Heart left ventricle (tissue), 13 donors: Measurements from ENCODE around the gene ZNF444.

Source experiments
- POLR2A ChIP-seq, 2 donors: fragments of 450-650 bp; IDR thresholded peaks; one replicate each; pipeline ENCODE4 v1.6.1; 2017; ENCODE audit warnings: antibody characterized with exemption in 2 of 2, mild to moderate bottlenecking in 2 of 2, moderate library complexity in 2 of 2
- TF ChIP-seq, protein P1 (sequence below), 12 donors: fragments of 200-600 bp; sonication (generic) in 4 of 12; IDR thresholded peaks; one replicate each; pipeline versions ENCODE4 v1.5.0 to v1.8.0; 2018 to 2022; ENCODE audit warnings: antibody characterized with exemption in 12 of 12, mild to moderate bottlenecking in 5 of 12
- donor health status: ischemic (EF 13 %, LVEDD 7.1; RV severe dilation, severe dysfunction).
- donor health status: DM: no; HTN: yes; CAD: no.
- donor health status: DM: no; HTN: no; CAD: no.
- donor health status: ischemic (EF 25% LVEDD 6.9; RV normal size, moderate dysfunction).
- donor health status: ischemic (EF 25% LVEDD 5.7; RV mildly dilated, moderate dysfunction).
- donor health status: ischemic (EF 35%, LVEDD 5.7; RV mildly dilated, moderate dysfunction).
- donor health status: nonischemic (EF 11% LVEDD 7.7; RV severe dilation, severe dysfunction).
- donor health status: DM: yes; HTN: yes; CAD: no.
- donor health status: PGD.
- donor health status: ischemic (EF 29% LVEDD 5.4; RV normal size, mild dysfunction).
- donor health status: nonischemic (EF 23%, LVEDD 6.1; RV moderate dilation, normal function).

DNA sequence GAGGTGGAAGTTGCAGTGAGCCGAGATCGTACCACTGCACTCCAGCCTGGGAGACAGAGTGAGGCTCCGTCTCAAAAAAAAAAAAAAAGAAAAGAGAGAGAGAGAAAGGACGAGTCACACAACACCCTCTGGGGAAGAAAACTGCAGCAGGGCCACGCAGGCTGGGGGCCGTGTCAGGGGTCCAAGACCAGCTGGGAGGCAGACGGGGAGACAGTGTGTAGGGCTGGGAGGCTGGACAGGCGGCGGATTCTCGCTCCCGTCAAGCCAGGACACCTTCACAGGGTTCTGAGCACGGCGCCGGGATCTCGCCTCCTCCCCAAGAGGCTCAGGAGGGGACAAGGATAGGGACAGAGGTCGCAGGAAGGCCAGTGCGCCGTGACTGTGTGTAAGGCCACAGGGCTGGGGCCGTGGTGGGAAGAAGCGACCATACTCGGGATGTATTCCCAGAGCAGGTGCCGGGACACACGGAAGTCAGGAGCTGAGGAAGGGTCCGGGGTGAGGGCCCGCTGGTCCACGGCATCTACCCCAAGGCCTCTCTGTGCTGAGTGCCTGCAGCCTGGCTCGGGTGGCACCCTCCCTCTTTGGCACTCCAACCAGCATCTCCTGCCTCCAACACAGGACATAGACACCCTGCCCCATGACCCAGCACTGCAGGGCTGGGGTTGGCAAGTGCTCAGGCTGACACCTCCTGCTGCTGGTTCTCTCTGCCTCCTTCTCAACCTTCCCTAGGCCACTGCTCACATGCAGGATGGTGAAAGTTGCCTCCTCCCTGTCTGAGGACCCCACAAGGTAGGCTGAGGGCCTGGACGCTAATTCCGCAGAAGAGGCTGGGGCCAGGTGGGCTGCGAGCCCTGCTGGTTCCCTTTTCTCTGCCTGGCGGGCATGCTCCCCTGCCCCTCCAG lies 41.2 kb upstream of the ZNF444 start:
- TF ChIP-seq, protein P1, sequence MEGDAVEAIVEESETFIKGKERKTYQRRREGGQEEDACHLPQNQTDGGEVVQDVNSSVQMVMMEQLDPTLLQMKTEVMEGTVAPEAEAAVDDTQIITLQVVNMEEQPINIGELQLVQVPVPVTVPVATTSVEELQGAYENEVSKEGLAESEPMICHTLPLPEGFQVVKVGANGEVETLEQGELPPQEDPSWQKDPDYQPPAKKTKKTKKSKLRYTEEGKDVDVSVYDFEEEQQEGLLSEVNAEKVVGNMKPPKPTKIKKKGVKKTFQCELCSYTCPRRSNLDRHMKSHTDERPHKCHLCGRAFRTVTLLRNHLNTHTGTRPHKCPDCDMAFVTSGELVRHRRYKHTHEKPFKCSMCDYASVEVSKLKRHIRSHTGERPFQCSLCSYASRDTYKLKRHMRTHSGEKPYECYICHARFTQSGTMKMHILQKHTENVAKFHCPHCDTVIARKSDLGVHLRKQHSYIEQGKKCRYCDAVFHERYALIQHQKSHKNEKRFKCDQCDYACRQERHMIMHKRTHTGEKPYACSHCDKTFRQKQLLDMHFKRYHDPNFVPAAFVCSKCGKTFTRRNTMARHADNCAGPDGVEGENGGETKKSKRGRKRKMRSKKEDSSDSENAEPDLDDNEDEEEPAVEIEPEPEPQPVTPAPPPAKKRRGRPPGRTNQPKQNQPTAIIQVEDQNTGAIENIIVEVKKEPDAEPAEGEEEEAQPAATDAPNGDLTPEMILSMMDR (IDR thresholded peaks at IDR 0.05) = no peak
- TF ChIP-seq POLR2A (IDR thresholded peaks at IDR 0.05) = no peak
